ENCODE data around the gene LGR4.
"Not testable (repeated sequence)": the region's sequence is repeated elsewhere in the genome, so short reads cannot be mapped to it uniquely, and the experiment has no call there.

LGR4 gene

DNA sequence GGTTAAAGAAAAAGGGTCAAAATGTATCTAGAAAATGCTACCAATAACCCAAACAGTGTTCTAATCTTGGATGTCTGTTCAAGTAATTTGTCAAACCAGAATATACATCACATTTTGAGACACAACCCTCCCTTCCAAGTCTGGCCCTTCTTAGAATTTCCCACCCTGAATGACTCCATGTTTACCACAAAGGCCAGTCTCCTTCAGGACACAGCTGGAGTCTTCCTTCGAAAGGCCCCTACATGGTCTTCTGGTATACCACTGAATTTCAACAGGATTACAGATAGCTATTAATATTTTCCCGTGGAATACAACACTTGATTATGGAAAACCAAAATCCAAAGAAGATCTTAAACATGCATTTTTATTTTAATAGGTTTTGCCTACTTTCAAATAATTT lies 119.8 kb downstream of the LGR4 start:
- no peak for DNase-seq (ENCODE audit: low read depth in 4 of 4, low spot score in 1 of 4)

DNA sequence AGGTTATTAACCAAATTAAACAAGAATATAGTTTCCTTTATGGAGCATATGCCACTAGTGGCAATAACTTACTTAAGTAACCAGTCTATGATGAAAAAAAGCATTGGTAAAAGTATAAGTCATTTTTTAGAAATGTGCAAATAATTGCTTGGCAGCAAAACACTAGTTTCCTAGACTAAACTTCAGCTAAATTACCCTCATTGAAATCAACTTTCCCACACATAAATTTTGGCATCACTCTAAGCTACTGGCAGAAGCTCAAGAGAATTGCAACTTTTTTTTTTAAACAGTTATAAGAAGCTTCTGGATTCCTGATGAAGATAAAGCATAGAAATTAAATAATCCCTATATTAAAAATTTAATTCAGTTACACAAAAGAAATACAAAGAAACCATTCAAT lies 122.1 kb downstream of the LGR4 start:
- no peak for DNase-seq (ENCODE audit: low read depth in 4 of 4, low spot score in 1 of 4)

DNA sequence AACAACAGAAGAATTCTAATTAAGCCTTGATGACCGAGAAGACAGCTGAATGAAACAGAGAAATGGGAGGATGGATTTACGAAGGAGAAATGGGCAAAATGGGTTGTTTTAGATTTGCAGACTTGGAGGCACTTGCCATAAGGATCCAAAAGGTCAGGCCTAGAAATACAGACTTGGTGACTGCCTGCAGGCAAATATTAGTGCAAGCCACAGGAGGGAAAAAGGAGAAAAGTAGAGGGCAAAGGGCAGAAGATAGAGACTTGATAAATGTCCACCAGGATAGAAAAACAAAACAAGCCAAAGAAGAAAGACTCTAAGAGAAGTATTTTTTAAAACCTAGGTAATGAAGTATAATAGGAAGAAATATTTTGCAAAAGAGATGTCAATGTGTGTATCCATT lies 122.7 kb downstream of the LGR4 start:
- no peak for DNase-seq (ENCODE audit: low read depth in 4 of 4, low spot score in 1 of 4)

DNA sequence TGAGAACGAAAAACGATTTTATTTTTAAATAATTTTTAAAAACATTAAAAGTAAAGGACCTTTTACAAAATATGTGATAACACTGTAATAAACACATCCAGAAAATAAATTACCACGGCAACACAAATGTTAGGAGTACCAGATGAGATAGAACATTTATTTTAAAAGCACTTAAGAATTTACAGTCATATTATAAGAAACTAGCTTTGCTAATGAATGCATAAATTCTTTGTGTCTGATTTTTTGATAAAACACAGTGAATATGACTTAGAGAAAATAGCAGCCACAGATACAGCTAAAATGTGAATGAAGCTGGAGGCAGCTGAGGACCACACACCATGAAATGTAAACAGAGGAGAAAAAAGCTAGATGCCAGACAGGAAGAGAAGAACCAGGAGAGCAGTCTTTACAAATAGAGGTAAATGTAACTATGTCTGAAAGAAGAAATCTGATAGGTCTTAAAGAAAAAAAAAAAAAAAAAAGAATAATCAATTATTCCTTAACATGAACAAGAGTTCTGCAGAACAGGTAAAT lies 124.2 kb downstream of the LGR4 start:
- DNase-seq (ENCODE audit: low read depth in 4 of 4, low spot score in 1 of 4), result no peak

DNA sequence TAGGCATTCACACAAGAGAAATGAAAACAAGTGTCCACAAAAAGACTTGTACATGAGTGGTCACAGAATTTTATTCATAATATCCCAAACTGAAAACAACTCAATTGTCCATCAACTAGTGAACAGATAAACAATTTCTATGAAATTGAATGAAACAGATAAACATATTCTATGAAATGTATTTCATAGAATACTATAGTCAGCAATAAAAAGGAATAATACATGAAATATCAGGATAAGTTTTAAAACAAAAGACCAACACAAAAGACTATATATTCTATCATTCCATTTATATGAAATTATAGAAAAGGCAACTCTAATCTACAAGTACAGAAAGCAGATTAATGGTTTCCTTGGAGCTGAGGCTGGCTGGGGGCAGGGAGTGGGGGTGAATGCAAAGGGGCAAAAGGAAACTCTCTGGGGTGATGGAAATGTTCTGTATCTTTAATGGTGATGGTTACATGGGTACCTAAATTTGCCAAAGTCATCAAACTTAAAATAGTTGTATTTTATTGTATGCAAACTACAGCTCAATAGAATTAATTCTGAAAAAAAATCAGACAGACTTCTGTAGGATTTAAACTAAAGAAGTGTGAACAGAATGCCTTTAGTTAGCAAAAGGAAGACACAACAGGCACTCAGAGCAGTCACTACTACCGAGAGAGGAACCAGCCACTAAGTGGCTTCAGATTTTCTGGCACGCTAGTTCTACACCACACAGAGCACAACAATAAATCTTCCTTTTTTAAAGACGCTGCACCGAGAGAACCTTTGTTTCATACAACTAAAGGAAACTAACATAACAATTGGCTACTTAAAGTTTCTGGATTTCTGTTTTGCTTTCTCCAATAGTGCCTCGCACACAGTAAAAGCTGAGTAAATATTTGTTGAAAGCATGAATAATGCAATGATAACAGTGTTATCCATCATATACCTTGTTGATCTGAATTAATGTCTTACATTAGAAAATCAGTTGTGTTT lies 124.9 kb downstream of the LGR4 start:
- DNase-seq (ENCODE audit: low read depth in 4 of 4, low spot score in 1 of 4), result no peak

DNA sequence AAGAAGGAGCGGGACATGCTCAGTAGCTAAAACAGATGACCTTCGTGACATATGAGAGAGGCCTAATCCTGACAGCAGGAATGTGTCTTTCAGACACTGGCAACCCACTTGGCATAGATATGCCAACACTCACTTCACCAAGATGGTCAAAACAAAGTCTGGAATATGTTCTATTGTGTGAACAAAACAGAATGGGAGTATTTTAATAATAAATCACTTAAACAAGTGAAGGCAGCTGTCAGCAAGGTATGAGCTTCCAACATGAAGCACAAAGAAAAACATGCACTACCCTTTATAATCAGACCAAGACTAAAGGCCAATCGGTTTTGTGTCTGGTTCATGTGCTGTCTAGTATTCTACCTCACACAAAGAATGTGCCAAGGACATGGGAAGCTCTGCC lies 132.6 kb downstream of the LGR4 start:
- DNase-seq (ENCODE audit: low read depth in 4 of 4, low spot score in 1 of 4), result no peak

DNA sequence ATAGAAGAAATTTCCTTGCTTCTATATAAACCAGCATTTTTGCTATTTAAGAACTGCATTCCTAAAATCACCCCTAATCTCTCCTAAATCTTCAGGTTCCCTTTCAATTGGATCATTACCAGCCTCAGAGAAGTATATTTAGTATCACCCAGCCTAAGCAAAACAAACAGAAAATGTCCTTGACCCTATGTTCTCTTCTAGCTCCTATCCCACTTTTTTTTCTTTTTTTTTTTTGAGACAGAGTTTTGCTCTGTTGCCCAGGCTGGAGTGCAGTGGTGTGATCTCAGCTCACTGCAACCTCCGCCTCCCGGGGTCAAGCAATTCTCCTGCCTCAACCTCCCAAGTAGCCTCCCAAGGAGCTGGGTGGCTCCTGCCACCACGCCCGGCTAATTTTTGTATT lies 137.8 kb downstream of the LGR4 start:
- DNase-seq (ENCODE audit: low read depth in 4 of 4, low spot score in 1 of 4), result not testable (repeated sequence)

DNA sequence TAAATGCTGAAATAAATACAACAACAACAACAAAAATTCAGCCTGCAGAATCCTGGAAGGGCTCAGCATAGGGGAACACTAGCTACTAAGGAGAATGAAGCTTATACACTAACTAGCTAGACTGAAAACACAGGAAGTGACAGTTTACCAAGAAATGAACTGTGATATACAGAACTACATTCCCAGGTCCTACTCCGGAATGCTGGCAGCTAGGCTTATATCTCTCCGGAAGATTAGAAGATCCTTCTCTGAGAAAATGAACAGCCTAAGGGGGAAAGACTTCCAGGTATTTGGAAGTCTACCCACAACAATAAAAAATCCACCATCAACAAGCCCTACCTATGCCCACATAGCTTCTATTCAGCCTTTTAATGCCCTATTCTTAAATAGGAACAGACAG lies 140.6 kb downstream of the LGR4 start:
- DNase-seq (ENCODE audit: low read depth in 4 of 4, low spot score in 1 of 4), result no peak

DNA sequence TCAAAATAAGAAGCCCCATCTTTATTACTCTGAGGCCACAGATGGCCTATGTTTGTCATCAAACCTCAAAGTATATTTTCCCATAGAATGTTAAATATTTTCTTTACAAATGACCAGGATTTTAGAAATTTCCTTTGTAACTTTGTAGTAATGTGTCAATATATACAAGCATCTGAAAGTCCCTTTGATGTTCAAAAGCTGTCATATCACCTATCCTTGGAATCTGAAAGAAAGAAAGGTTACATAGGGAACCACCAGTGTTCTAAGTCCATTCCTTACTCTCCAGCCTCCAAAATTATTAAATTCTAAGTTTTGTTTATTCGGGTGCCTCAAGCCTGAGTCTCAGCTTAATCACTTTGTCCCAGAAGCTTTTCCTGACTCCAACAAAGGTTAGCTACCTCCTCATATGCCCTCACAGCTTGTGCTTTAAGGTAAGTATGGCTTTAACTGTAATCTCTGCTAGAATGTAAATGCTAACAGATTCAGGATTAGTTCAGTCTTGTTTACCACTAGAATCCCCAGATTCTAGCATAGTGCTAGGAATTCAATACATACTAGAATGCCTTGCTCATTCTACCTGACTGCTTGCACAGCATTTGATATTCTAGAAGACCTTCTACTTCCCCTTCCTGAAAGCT lies 141.8 kb downstream of the LGR4 start:
- no peak for DNase-seq (ENCODE audit: low read depth in 4 of 4, low spot score in 1 of 4)

DNA sequence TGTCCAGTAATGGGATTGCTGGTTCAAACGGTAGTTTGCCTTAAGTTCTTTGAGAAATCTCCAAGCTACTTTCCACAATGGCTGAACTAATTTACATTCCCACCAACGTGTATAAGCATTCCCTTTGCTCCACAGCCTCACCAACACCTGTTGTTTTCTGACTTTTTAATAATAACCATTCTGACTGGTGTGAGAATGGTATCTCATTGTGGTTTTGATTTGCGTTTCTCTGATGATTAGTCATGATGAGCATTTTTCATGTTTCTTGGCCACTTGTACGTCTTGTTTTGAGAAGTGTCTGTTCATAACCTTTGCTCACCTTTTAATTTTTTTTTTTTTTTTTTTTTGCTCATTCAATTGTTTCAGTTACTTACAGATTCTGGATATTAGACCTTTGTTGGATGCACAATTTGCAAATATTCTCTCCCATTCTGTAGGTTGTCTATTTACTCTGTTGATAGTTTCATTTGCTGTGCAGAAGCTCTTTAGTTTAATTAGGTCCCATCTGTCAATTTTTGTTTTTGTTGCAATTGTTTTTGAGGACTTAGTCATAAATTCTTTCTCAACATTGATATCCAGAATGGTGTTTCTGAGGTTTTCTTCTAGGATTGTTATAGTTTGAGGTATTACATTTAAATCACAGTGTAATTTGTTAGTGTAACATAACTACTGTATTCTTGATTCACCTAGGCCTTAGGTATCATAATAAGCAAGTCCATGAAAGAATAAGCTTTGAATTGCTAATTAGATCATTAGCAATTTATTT lies 142.5 kb downstream of the LGR4 start:
- no peak for DNase-seq (ENCODE audit: low read depth in 4 of 4, low spot score in 1 of 4)

DNA sequence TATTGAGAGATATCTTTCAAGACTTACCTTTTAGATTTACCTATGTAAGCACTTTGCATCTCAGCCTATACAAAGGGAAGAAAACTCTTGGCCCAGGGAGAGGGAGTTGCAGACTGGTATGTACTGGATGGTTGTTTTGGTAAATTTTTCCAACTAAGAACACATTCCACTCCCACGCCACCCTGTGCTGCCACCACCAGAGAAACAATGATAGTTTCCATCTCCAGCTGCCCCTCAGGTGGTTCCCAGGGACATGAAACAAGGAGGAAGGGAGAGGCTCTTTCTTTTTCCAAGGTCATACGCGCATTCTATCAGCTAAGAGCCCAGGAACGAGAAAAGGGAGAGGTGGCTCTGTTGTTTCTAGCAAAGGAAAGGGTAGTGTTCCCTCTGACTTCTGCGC lies 144.0 kb downstream of the LGR4 start:
- DNase-seq (ENCODE audit: low read depth in 4 of 4, low spot score in 1 of 4), result no peak

DNA sequence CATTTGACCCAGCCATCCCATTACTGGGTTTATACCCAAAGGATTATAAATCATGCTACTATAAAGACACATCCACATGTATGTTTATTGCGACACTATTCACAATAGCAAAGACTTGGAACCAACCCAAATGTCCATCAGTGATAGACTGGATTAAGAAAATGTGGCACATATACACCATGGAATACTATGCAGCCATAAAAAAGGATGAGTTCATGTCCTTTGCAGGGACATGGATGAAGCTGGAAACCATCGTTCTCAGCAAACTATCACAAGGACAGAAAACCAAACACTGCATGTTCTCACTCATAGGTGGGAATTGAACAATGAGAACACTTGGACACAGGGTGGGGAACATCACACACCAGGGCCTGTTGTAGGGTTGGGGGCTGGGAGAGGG lies 145.5 kb downstream of the LGR4 start:
- DNase-seq (ENCODE audit: low read depth in 4 of 4, low spot score in 1 of 4), result not testable (repeated sequence)

DNA sequence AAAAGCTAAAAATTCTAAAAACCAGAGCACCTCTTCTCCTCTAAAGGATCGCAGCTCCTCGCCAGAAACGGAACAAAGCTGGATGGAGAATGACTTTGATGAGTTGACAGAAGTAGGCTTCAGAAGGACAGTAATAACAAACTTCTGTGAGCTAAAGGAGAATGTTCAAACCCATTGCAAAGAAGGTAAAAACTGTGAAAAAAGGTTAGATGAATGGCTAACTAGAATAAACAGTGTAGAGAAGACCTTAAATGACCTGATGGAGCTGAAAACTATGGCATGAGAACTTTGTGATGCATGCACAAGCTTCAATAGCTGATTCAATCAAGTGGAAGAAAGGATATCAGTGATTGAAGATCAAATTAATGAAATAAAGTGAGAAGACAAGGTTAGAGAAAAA lies 150.4 kb downstream of the LGR4 start:
- DNase-seq (ENCODE audit: low read depth in 4 of 4, low spot score in 1 of 4), result not testable (repeated sequence)

DNA sequence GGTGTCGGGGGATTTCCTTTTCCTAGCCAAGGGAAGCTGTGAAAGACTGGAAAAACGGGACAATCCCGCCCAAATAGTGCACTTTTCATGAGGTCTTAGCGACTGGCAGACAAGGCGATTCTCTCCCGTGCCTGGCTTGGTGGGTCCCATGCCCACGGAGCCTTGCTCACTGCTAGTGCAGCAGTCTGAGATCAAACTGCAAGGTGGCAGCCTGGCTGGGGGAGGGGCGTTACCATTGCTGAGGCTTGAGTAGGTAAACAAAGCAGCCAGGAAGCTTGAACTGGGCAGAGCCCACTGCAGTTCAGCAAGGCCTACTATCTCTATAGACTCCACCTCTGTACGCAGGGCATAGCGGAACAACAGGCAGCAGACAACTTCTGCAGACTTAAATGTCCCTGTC lies 151.2 kb downstream of the LGR4 start:
- DNase-seq (ENCODE audit: low read depth in 4 of 4, low spot score in 1 of 4), result not testable (repeated sequence)

DNA sequence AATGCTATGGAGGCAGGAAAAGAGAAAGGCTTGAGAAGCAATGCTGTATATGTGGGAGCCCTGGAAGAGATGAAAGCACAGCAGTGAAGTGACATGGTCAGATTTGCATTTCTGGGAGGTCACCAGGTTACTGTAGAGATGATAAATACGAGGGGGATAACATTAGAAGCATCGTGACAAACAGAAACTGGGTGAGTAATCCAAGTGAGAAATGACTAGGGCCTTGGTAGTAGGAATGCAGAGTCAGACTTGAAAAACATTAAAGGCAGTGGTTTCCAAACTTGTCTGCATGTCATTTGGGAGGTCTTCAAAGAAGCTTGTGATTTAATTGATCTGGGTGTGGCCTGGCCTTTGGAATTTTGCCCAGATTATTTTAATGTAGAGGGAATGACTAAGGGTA lies 153.5 kb downstream of the LGR4 start:
- no peak for DNase-seq (ENCODE audit: low read depth in 4 of 4, low spot score in 1 of 4)

DNA sequence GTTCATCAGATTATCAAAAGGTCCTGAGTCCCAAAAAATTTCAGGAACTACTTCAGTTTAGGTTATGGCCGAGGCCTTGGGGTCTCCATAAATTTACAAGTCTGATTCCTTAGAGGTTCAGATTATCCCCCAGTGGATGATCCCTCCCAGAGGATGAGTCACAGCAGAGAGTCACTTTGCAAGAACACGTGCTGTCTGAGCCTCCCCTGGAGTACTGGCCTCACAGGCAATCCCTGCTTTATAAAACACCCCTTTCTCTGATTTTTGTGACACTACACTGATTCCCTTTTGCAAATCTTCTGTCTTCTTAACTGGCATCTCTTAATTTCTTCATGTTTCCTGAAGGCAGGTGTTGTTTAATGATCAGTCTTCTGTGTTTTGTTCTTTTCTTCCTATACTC lies 154.8 kb downstream of the LGR4 start:
- no peak for DNase-seq (ENCODE audit: low read depth in 4 of 4, low spot score in 1 of 4)
